ENCODE results near the gene PCYOX1L. TPM values are rescaled to one million over a fixed set of nuclear protein-coding genes. Genes with fewer than 3 reads are reported as not detected.

Gene PCYOX1L, protein sequence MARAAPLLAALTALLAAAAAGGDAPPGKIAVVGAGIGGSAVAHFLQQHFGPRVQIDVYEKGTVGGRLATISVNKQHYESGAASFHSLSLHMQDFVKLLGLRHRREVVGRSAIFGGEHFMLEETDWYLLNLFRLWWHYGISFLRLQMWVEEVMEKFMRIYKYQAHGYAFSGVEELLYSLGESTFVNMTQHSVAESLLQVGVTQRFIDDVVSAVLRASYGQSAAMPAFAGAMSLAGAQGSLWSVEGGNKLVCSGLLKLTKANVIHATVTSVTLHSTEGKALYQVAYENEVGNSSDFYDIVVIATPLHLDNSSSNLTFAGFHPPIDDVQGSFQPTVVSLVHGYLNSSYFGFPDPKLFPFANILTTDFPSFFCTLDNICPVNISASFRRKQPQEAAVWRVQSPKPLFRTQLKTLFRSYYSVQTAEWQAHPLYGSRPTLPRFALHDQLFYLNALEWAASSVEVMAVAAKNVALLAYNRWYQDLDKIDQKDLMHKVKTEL
- total RNA-seq: 21.9 and 23.4 TPM in 2 replicates

- H3K27me3 Mint-ChIP-seq (ENCODE audit: insufficient read depth): no peaks in the 10 kb centered on the region
- H3K4me1 Mint-ChIP-seq (ENCODE audit: low read depth): peaks cover 67% of the 10 kb centered on the region
- H3K4me3 Mint-ChIP-seq: peak within 1 kb of the TSS; percentile 93
Observed at GRCh38 chr5:149357370-149358293, at the start of gene PCYOX1L. PCYOX1L (plus strand) TSS chr5:149358046; CDS start chr5:149358069, 23 bp downstream.

GRCh38 chr5:149309354-149309753 is 48.5 kb upstream of the PCYOX1L start:
- H3K27ac Mint-ChIP-seq: no peak overlapping the region
- intact Hi-C loops (cut with micrococcal nuclease): no loop called here
- H3K36me3 Mint-ChIP-seq (ENCODE audit: low read depth): no peaks in the 10 kb centered on the region
- peaks cover 2% of the 10 kb centered on the region for H3K27me3 Mint-ChIP-seq (ENCODE audit: insufficient read depth)
- no peaks in the 10 kb centered on the region for H3K9me3 Mint-ChIP-seq
- no peak overlapping the region for H3K4me3 Mint-ChIP-seq
- no peaks in the 10 kb centered on the region for H3K4me1 Mint-ChIP-seq (ENCODE audit: low read depth)
- DNase-seq (ENCODE audit: low spot score): no peak

More at GRCh38 chr5:149357370-149358293, at the start of gene PCYOX1L:
- Mint-ChIP-seq H3K9me3 (no peaks in the 10 kb centered on the region), H3K27ac (peak within 1 kb of the TSS; percentile 84), H3K36me3 (ENCODE audit: low read depth) (peaks cover 33% of the 10 kb centered on the region)
- intact Hi-C loops (cut with micrococcal nuclease): loop anchor here (1.0 to 5.0 kb wide), 7 partner anchors 10 to 1725 kb away; partner anchors contain the start of genes CSNK1A1, GRPEL2, SLC26A2 and TNIP1
- peak; percentile 97 for DNase-seq (ENCODE audit: low spot score)

GRCh38 chr5:149310488-149310887 is 47.4 kb upstream of the PCYOX1L start:
- Mint-ChIP-seq H3K36me3 (ENCODE audit: low read depth) (no peaks in the 10 kb centered on the region), H3K27me3 (ENCODE audit: insufficient read depth) (peaks cover 2% of the 10 kb centered on the region), H3K4me1 (ENCODE audit: low read depth) (no peaks in the 10 kb centered on the region), H3K4me3 (no peak overlapping the region), H3K27ac (no peak overlapping the region), H3K9me3 (no peaks in the 10 kb centered on the region)
- intact Hi-C loops (cut with micrococcal nuclease): no loop called here
- DNase-seq (ENCODE audit: low spot score): no peak

DNA sequence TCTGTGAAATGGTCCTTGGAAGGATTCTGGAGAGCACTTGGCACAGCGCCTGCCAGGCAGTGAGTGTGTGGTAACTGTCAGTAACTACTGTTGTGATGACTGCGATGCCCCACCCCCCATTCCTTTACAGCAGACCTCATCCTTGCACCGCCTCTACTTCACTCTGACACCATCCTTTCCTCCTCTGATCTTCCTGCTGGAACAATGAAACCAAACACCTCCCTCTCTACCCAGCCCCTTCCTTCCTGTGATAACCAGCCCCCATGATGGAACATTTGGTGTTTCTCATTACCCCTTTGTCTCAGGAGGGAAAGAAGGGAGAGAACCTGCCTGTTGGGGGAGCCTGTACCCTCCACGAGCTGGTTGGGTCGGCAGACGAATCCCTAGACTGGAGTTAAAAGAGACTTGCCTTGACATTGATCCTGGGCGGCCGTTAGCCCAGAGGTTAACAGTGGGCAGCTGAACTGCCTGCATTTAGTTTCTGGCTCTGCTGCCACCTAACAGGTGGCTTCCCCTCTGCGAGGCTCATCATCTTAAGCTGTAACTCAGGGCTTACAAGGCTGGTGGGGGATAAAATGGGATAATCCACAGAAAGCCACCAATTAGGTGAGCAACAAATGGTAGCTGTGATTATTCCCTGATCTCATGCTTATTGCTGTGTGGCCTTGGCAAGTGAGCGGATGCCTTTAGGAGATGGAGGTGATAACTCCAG is 46.7 kb upstream of the PCYOX1L start:
- Mint-ChIP-seq H3K4me1 (ENCODE audit: low read depth) (no peaks in the 10 kb centered on the region), H3K9me3 (no peaks in the 10 kb centered on the region), H3K27ac (no peak overlapping the region), H3K36me3 (ENCODE audit: low read depth) (no peaks in the 10 kb centered on the region), H3K27me3 (ENCODE audit: insufficient read depth) (peaks cover 2% of the 10 kb centered on the region), H3K4me3 (no peak overlapping the region)
- intact Hi-C loops (cut with micrococcal nuclease): no loop called here
- no peak for DNase-seq (ENCODE audit: low spot score)

GRCh38 chr5:149313151-149313841 is 44.5 kb upstream of the PCYOX1L start:
- Mint-ChIP-seq H3K36me3 (ENCODE audit: low read depth) (no peaks in the 10 kb centered on the region), H3K27ac (no peak overlapping the region), H3K27me3 (ENCODE audit: insufficient read depth) (peaks cover 2% of the 10 kb centered on the region), H3K4me3 (no peak overlapping the region), H3K9me3 (no peaks in the 10 kb centered on the region), H3K4me1 (ENCODE audit: low read depth) (no peaks in the 10 kb centered on the region)
- DNase-seq (ENCODE audit: low spot score): no peak
- intact Hi-C loops (cut with micrococcal nuclease): no loop called here

GRCh38 chr5:149314571-149315111 is 43.2 kb upstream of the PCYOX1L start:
- Mint-ChIP-seq H3K36me3 (ENCODE audit: low read depth) (no peaks in the 10 kb centered on the region), H3K27ac (no peak overlapping the region), H3K27me3 (ENCODE audit: insufficient read depth) (peaks cover 2% of the 10 kb centered on the region), H3K4me1 (ENCODE audit: low read depth) (no peaks in the 10 kb centered on the region), H3K4me3 (no peak overlapping the region), H3K9me3 (no peaks in the 10 kb centered on the region)
- no peak for DNase-seq (ENCODE audit: low spot score)
- intact Hi-C loops (cut with micrococcal nuclease): no loop called here

GRCh38 chr5:149315753-149316152 is 42.1 kb upstream of the PCYOX1L start:
- Mint-ChIP-seq H3K9me3 (no peaks in the 10 kb centered on the region), H3K27ac (no peak overlapping the region), H3K4me3 (no peak overlapping the region), H3K36me3 (ENCODE audit: low read depth) (no peaks in the 10 kb centered on the region), H3K27me3 (ENCODE audit: insufficient read depth) (peaks cover 2% of the 10 kb centered on the region), H3K4me1 (ENCODE audit: low read depth) (no peaks in the 10 kb centered on the region)
- intact Hi-C loops (cut with micrococcal nuclease): loop anchor here (2.0 kb wide), 1 partner anchor 249 kb away; no protein-coding TSS in a partner anchor
- no peak for DNase-seq (ENCODE audit: low spot score)

GRCh38 chr5:149317281-149318048 is 40.4 kb upstream of the PCYOX1L start:
- Mint-ChIP-seq H3K4me3 (no peak overlapping the region), H3K27me3 (ENCODE audit: insufficient read depth) (no peaks in the 10 kb centered on the region), H3K9me3 (no peaks in the 10 kb centered on the region), H3K4me1 (ENCODE audit: low read depth) (no peaks in the 10 kb centered on the region), H3K36me3 (ENCODE audit: low read depth) (no peaks in the 10 kb centered on the region), H3K27ac (no peak overlapping the region)
- DNase-seq (ENCODE audit: low spot score): no peak
- intact Hi-C loops (cut with micrococcal nuclease): loop anchor here (1.0 to 2.0 kb wide), 4 partner anchors 40 to 247 kb away; no protein-coding TSS in a partner anchor

DNA sequence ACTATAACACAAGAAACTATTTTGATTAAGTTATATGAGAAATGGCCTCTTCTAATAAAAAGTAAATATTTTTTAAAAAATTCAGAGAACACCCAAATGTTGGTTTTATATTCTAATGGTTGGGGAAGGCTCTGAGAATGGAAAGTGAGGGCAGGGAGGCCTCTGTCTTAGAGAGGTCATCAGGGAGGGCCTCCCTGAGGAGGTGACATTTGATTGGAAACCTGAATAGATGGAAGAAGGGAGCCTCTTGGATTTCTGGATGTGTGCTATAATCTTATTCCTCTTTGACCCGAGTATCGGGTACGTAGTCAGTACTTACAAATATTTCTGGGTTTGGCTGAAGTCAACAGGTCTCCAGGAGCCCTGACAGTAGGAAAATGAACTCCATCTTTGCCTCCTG is 38.7 kb upstream of the PCYOX1L start:
- intact Hi-C loops (cut with micrococcal nuclease): no loop called here

GRCh38 chr5:149320791-149321330 is 37.0 kb upstream of the PCYOX1L start:
- no peak overlapping the region for H3K27ac Mint-ChIP-seq
- no peak overlapping the region for H3K4me3 Mint-ChIP-seq
- no peaks in the 10 kb centered on the region for H3K27me3 Mint-ChIP-seq (ENCODE audit: insufficient read depth)
- no peaks in the 10 kb centered on the region for H3K36me3 Mint-ChIP-seq (ENCODE audit: low read depth)
- no peaks in the 10 kb centered on the region for H3K4me1 Mint-ChIP-seq (ENCODE audit: low read depth)
- intact Hi-C loops (cut with micrococcal nuclease): loop anchor here (2.0 kb wide), 1 partner anchor 24 kb away; the partner anchor contains the start of gene GRPEL2
- DNase-seq (ENCODE audit: low spot score): no peak
- H3K9me3 Mint-ChIP-seq: no peaks in the 10 kb centered on the region

More for the DNA sequence above, 38.7 kb upstream of the PCYOX1L start:
- Mint-ChIP-seq H3K4me1 (ENCODE audit: low read depth) (no peaks in the 10 kb centered on the region), H3K27ac (no peak overlapping the region), H3K36me3 (ENCODE audit: low read depth) (no peaks in the 10 kb centered on the region), H3K27me3 (ENCODE audit: insufficient read depth) (no peaks in the 10 kb centered on the region), H3K4me3 (no peak overlapping the region), H3K9me3 (no peaks in the 10 kb centered on the region)
- DNase-seq (ENCODE audit: low spot score): no peak

DNA sequence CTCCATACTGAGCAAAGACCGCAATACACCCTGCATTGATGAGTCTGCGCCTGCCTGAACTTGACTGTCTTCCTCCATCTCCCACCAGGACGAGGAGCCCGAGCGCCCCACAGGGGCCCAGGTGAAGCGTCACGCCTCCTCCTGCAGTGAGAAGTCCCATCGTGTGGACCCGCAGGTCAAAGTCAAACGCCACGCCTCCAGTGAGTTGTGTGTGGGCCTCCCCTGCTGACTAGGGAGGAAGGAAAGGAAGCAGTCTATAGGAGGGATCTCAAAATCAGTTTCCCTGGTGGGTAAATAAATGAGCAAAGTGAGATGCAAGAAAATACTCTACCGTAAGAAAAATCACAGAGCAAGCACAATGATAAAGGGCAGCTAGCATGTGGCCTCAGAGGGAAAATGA is 35.3 kb upstream of the PCYOX1L start:
- H3K27ac Mint-ChIP-seq: no peak overlapping the region
- H3K9me3 Mint-ChIP-seq: no peaks in the 10 kb centered on the region
- intact Hi-C loops (cut with micrococcal nuclease): no loop called here
- H3K4me1 Mint-ChIP-seq (ENCODE audit: low read depth): no peaks in the 10 kb centered on the region
- H3K4me3 Mint-ChIP-seq: no peak overlapping the region
- DNase-seq (ENCODE audit: low spot score): no peak
- no peaks in the 10 kb centered on the region for H3K27me3 Mint-ChIP-seq (ENCODE audit: insufficient read depth)
- H3K36me3 Mint-ChIP-seq (ENCODE audit: low read depth): no peaks in the 10 kb centered on the region

Measured in activated T-helper 1 cell treated with anti-CD3 and anti-CD28 coated beads, Interleukin-12 subunit alpha, Interleukin-12 subunit beta, Interleukin-2, Interleukin-4 antibody, amounts not matched to agents 30 ng/mL and 10 ng/mL and 1 ng/mL, durations not matched to agents 14 hours and 24 hours and 36 hours (primary cell).